Measurements from ENCODE around the gene MYH6.

MYH6 gene

DNA sequence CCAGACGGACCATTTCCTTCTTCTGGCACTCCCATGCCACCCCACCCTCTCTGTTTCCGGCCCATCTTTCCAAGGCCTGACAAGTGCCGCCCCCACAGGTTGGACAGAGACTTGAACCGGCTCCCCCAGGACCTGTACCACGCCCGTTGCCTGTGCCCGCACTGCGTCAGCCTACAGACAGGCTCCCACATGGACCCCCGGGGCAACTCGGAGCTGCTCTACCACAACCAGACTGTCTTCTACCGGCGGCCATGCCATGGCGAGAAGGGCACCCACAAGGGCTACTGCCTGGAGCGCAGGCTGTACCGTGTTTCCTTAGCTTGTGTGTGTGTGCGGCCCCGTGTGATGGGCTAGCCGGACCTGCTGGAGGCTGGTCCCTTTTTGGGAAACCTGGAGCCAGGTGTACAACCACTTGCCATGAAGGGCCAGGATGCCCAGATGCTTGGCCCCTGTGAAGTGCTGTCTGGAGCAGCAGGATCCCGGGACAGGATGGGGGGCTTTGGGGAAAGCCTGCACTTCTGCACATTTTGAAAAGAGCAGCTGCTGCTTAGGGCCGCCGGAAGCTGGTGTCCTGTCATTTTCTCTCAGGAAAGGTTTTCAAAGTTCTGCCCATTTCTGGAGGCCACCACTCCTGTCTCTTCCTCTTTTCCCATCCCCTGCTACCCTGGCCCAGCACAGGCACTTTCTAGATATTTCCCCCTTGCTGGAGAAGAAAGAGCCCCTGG, 32.4 kb downstream of the MYH6 start:
- DNase-seq, result no peak

DNA sequence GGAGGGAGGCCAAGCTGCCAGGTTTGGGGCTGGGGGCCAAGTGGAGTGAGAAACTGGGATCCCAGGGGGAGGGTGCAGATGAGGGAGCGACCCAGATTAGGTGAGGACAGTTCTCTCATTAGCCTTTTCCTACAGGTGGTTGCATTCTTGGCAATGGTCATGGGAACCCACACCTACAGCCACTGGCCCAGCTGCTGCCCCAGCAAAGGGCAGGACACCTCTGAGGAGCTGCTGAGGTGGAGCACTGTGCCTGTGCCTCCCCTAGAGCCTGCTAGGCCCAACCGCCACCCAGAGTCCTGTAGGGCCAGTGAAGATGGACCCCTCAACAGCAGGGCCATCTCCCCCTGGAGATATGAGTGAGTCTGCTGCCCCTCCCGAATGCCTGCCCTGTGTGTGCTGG, 35.0 kb downstream of the MYH6 start:
- no peak for DNase-seq

DNA sequence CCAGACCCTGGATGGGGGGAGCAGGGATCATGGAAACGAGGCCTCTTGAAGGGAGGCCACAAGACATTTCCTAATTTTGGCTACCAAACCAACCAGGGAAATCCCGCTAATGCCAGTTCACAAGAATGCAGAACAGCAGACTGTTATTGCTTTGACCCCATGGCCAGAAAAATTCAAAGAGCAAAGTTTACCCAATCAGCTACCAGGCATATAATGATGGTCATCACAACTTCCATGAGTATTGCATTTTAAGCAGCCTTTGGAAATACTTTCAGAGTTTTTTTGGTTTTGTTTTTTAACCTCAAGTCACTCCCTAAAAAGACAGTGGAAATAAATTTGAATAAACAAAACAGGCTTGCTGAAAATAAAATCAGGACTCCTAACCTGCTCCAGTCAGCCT, 35.6 kb downstream of the MYH6 start, which contains the start of gene IL25:
Gene IL25, plus strand, starts transcription at position 301 of the 400 bp plus-strand sequence.
- DNase-seq, result no peak

- DNase-seq, result no peak
Observed at GRCh38 chr14:23371865-23372264, 36.2 kb downstream of the MYH6 start.

DNA sequence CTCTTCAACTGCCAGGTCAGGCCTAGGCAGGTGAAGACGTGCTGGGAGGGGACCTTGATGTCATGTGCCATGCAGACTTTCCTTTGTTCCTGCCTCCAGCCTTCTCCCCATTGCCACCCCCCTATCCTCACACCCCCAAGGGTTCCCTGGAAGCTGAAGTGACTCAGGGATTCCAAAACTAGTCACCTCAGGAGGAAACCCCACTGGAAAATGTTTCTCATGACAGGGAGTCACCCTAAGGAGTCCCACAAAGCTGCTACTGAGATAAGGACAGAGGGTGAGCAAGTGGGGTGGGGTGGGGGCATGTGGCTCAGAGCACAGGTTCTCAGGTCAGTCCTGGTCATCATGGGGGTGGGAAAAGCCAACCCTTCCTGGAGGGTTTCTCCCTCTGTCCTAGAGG, 37.9 kb downstream of the MYH6 start:
- DNase-seq, result no peak

DNA sequence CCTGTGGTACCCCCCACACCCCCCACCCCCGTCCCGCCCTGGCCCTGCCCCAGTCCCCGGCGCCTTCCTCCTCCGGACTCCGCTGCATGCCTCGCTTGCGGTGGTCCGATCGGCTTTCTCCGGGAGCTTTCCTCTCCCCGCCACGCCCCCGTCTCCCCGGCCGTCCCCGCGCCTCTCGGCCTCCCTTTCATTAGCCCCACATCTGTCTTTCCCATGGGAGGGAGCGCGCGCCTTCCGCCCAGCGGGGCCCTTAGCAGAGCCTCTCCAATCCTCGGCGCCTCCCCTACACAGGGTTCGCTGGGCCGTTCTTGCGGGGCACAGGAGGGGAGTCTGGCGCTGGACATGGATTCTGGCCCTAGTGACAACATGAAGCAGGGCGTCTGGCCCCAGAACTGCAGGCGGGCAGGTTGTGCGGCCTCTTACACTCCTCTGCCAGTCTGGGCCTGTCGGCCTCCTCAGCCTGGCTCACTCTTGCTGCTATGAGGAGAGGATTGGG, 41.6 kb downstream of the MYH6 start:
- DNase-seq, result no peak

DNA sequence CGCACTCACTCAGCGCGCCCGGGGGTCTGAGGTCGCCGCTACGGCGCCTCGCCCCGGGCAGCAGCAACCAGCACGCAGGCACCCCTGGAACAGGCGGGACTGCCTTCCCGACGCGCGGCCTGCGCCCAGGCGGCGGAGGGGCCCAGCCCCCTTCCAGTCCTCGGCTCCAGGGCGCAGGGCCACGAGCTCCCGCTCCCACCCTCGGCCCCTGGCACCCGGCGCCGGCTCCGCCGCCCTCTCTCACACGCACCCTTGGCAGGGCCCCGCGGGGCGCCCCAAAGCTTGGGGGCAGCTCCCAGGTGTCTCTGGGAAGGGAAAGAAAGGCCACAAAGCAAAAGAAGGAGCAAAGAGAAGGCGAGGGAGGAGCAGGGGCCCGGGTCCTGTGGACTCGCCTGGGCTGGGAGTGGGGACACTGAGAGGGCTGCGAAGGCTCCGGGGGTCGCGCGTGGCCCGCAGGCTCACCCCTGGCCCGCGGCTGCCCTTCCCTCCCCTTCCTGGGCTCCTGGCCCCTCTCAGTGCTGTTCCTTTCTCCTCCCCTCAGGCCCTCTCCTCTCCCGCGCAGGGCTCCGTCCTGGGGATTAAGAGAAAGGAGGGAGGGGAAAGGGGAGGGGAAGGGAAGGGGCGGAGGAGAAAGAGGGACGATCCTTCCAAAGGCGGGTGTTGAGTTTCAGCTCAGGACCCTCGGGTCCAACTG, 42.2 kb downstream of the MYH6 start:
- DNase-seq, result no peak

GRCh38 chr14:23365036-23365731, 42.9 kb downstream of the MYH6 start, which contains the start of gene EFS:
Gene EFS, minus strand, starts transcription at chr14:23365172. Its CDS starts 147 bp downstream, at chr14:23365025.
- DNase-seq, result no peak

GRCh38 chr14:23364164-23365035, 43.7 kb downstream of the MYH6 start:
- no peak for DNase-seq

DNA sequence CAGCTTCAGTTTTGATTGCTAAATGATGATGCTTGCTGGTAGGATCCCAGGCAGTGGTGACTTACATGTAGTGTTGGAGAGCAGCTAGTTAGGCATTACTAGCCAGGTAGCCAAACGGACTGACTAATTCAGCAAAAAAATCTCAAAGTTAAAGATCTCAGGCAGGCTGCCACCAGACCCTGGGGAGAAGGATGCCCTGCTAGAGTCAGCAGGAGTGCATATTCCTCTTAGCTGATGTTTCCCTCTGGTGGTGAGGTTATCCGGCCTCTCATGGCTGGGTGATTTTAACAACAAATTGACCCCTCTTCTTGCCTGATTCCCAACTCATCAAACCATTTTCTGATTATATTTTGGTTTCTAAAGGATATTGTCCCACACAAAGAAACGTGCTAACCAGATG, 45.9 kb downstream of the MYH6 start:
- no peak for DNase-seq

GRCh38 chr14:23361763-23362162, 46.3 kb downstream of the MYH6 start:
- DNase-seq, result no peak

DNA sequence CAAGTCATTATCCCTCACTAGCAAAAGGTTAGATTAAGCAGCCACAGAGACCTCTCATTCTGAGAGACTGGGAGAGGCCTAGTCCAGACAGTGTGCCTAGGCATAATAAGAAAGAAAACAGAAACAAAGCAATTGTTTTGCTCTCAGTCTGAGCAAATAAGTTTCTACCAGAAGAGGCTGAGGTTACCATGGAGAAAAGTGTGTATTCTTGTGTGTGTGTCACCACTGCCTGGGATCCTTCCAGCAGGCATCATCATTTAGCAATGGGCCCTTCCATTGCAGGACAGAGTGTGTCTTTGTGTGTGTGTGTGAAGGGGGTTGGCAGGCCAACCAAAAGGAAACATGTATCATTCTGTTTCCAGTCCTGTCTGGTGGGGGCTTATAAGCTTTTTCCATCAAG, 46.8 kb downstream of the MYH6 start:
- no peak for DNase-seq

DNA sequence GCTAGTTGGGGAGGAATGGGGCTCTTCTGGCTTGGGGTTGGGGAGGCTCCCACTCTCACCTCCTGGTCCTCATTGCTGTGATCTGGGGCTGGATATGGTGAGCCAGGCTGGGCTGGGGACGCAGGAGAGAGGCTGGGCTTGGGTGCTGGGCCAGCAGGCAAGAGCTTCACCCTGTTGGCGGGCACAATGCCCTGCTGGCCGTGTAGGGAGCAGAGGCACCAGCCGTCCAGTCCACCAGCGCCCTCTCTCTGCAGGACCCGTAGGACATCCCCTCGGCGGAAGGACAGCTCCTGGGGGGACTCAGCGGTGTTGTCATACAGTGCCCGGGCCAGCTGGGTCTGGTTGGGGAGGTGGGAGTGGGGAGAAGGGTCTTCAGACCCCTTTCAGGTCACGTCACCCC, 47.6 kb downstream of the MYH6 start:
- no peak for DNase-seq

DNA sequence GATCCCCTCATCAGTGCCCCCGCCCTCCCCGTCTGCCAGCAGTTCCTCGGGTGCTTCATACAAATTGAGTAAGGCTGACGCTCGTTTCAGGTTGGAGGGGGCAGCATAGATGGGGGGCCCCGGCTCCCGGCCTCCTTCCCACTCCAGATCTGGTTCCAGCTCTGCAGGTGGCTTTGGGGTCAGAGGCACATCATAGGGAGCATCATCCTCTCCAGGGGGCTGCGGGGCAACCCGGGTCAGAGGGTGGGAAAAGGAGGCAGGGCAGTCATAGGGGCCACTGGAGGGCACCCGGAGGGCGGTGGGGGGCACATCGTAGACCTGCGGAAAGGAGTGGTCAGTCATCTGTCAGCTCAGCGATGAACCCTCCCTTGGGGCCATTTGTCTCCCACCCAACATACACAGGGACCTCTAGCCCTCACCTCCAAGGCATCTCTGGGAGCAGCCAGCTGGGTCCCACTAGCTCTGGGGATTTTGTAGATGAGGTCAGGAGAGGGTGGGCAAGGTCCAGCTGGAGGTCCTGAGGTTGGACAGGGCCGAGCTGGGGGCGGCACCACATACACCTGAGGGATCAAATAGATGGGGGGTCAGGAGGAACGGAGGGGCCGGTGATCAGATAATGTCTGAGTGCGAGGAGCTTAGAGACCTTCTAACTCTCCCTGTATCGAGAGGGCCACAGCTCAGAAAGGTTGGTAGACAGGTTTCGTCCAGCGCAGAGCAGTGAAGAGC, 48.2 kb downstream of the MYH6 start:
- DNase-seq, result no peak

GRCh38 chr14:23359167-23359626, 48.9 kb downstream of the MYH6 start:
- DNase-seq, result no peak

DNA sequence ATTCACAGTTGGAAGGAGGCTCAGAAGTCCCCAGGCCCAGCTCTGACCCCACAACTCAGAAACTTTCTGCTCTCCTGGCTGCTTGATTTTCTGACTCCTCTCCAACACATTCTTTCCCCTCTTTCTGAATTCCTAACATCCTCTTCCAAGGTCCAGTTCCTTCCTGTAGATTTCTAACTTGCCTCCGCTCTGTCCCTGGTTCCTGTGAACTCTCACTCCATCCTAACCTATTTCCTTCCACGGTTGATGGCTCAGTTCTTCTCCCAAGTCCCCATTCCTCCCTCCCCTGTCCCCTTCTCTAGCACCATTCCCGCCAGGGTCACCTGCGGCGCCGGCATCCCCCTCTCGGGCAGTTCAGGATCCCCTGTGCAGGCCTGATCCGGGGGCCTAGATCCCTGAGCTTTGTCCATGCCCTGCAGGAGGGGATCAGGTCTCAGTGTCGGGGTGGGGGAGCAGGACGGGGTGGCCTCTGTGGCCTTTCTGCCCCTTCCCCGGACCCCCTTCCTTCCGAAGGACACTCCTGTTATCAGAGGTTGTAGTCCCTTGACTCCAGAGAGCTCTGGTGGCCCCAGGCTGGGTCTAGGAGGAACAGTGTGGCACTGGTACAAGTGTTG, 49.4 kb downstream of the MYH6 start:
- no peak for DNase-seq

DNA sequence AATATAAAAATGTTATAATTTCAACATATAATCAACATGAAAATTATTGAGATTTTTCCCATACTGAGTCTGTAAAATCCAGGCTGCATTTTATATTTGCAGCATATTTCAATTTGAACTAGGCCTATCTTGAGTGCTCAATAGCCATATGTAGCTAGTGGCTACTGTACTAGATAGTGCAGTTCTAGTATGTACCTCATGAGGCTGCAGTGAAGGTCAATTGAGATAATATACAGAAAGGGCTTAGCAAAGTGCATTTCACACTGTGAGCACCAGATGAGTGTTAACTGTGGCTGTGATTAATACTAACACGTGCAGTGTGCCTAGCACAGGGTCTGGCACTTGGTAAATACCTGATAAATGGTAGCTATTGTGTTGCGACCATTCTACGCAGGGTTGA, 50.0 kb downstream of the MYH6 start:
- DNase-seq, result no peak

GRCh38 chr14:23357261-23357660, 50.8 kb downstream of the MYH6 start:
- DNase-seq, result no peak

GRCh38 chr14:23356662-23357061, 51.4 kb downstream of the MYH6 start:
- DNase-seq, result no peak

DNA sequence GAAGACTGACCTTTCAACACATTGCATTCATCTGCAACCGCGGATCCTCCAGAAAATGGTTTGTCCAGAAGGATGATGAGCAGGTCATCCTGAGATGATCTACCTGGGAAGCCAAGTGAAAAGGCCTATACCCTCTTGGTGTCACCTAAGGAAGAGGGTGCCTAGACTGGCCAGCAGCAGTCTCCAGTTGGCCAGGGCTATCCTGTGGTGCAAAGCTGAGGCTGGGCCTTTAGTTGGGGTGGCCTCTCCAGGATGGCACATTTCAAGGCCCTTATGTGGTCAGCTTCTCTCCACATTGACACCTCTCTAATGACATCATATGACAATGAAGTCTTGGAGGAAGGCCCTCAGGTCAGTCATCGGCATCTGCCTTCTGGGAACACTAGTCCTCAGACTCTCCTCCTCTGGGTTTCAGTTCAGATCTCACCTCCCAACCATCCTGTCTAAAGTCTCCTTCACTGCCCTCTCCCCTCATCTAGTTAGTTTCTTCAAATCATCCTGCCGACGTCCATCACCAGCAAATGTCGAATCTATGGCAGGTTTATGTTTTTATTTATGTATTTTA, 52.1 kb downstream of the MYH6 start:
- DNase-seq, result no peak

GRCh38 chr14:23354990-23355389, 53.1 kb downstream of the MYH6 start:
- no peak for DNase-seq

Data from NCI-H187 treated with DMSO at 0.1 percent for 48 hours (cell line).